Uterus (tissue), 4 donors: Measurements from ENCODE around the gene IFI6. TPM values are rescaled to one million over a fixed set of nuclear protein-coding genes. Genes with fewer than 3 reads are reported as not detected.
"Not testable (repeated sequence)": the region's sequence is repeated elsewhere in the genome, so short reads cannot be mapped to it uniquely, and the experiment has no call there.

Experiments
- DNase-seq, 2 donors: peaks; one replicate each; pipeline ENCODE4 v3.0.0-alpha.2; 2019 to 2020
- H3K27ac ChIP-seq, 2 donors: fragments of 200-600 bp; sonication (generic); 1 replicate in 1 of 2; 2 replicates in 1 of 2; pipeline ENCODE4 v1.5.1; 2016 to 2018
- H3K27me3 ChIP-seq, 2 donors: fragments of 200-600 bp; sonication (generic); one replicate each; pipeline ENCODE4 v1.5.1; 2018 to 2019; ENCODE audit warnings: control low read depth in 1 of 2
- H3K36me3 ChIP-seq, 2 donors: fragments of 200-600 bp; sonication (generic); one replicate each; pipeline ENCODE4 v1.5.1; 2019; ENCODE audit warnings: control low read depth in 1 of 2
- H3K4me1 ChIP-seq, 2 donors: fragments of 200-600 bp; sonication (generic); one replicate each; pipeline ENCODE4 v1.5.1; 2018 to 2019; ENCODE audit warnings: control low read depth in 1 of 2
- H3K4me3 ChIP-seq, 2 donors: fragments of 200-600 bp; sonication (generic); 1 replicate in 1 of 2; 2 replicates in 1 of 2; pipeline ENCODE4 v1.5.1; 2018 to 2019; ENCODE audit warnings: mild to moderate bottlenecking in 1 of 2
- H3K9me3 ChIP-seq, 2 donors: fragments of 200-600 bp; sonication (generic); one replicate each; pipeline ENCODE4 v1.5.1; 2019; ENCODE audit warnings: control low read depth in 1 of 2
- POLR2A ChIP-seq, 2 donors: fragments of 450-650 bp; IDR thresholded peaks; one replicate each; pipeline ENCODE4 v1.6.1; 2016; ENCODE audit warnings: antibody characterized with exemption in 2 of 2, mild to moderate bottlenecking in 1 of 2, moderate library complexity in 1 of 2
- intact Hi-C: fragments of 100-400 bp; cut with DNase I; formaldehyde crosslinking; loops from one replicate; pipeline ENCODE4 v1.15.1; 2023; ENCODE audit warnings: low total_unique reads
- total RNA-seq, 4 donors: library from RNA; depleted of rRNA in 3 of 4; stranded (reverse); fragments of >200 nt in 3 of 4; gene quantifications; one replicate each; pipeline versions ENCODE4 v1.1.0 to v1.2.4, GENCODE V29; 2014 to 2023
- TF ChIP-seq, protein P1 (sequence below), 4 experiments: fragments of 200-600 bp in 2 of 4; fragments of 450-650 bp in 2 of 4; sonication (generic) in 2 of 4; IDR thresholded peaks; one replicate each; pipeline ENCODE4 v1.5.1; 2016 to 2019; ENCODE audit warnings: antibody characterized with exemption in 4 of 4, mild to moderate bottlenecking in 2 of 4, moderate library complexity in 1 of 4
- donor health status: DM: yes; HTN: yes; CAD: no.

IFI6 gene
- total RNA-seq, 4 donors from 2014 or later = 64.4 to 103 (median 79.5) TPM

DNA sequence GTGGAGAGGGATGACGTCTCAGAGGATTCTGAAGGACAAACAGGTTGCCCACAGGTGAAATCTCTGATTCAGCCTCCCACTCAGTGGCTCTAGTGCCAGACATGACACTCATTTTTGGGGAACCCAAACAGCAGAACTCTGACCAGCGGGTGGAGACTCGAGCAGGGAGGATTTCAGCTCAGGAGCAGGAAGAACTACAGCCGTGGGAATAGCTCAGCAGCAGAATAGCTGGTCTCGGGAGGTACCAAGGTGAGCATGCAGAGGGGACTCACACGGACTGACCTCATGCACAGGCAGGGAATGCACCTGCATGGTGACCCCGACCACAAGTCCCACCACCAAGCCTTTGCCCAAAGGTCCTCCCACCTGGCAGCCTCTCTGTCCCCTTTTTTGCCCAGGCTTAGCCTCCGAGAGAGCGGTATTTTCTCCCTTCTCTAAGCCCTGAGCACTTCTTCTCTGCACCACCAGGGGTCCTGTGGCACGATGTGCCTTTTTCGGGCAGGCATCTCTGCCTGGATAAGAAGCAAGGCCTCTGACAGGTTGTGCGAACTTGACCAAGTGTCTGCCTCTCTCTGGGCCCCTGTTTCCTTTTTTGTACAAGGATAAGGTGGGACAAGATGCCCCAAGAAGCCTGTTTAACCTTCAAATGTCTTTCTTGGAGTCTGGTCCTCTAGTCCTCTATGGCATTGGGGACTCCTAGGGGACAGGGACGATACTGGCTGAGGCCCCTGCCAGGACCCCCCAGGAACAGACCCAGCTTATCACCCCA, 28.2 kb downstream of the IFI6 start:
- TF ChIP-seq, protein P1, sequence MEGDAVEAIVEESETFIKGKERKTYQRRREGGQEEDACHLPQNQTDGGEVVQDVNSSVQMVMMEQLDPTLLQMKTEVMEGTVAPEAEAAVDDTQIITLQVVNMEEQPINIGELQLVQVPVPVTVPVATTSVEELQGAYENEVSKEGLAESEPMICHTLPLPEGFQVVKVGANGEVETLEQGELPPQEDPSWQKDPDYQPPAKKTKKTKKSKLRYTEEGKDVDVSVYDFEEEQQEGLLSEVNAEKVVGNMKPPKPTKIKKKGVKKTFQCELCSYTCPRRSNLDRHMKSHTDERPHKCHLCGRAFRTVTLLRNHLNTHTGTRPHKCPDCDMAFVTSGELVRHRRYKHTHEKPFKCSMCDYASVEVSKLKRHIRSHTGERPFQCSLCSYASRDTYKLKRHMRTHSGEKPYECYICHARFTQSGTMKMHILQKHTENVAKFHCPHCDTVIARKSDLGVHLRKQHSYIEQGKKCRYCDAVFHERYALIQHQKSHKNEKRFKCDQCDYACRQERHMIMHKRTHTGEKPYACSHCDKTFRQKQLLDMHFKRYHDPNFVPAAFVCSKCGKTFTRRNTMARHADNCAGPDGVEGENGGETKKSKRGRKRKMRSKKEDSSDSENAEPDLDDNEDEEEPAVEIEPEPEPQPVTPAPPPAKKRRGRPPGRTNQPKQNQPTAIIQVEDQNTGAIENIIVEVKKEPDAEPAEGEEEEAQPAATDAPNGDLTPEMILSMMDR (IDR thresholded peaks at IDR 0.05) = peak; percentile 54 to 74 (median 68)
- no peak for TF ChIP-seq POLR2A (IDR thresholded peaks at IDR 0.05)
- no peaks in the 10 kb centered on the region for H3K36me3 ChIP-seq
- intact Hi-C loops = no loop called here
- no peaks in the 10 kb centered on the region for H3K4me1 ChIP-seq
- no peak overlapping the region for H3K27ac ChIP-seq
- no peaks in the 10 kb centered on the region for H3K9me3 ChIP-seq
- H3K27me3 ChIP-seq = no peaks in the 10 kb centered on the region
- peak in 1 of 2 donors; percentile 41 for DNase-seq
- no peak overlapping the region for H3K4me3 ChIP-seq

DNA sequence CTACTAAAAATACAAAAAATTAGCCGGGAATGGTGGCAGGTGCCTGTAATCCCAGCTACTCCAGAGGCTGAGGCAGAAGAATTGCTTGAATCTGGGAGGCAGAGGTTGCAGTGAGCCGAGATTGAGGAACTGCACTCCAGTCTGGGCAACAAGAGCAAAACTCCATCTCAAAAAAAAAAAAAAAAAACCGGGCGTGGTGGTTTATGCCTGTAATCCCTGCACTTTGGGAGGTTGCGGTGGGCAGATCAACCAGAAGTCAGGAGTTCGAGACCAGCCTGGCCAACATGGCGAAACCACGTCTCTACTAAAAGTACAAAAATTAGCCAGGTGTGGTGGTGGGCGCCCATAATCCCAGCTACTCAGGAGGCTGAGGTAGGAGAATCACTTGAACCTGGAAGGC, 31.5 kb downstream of the IFI6 start:
- H3K4me3 ChIP-seq, H3K36me3 ChIP-seq, H3K27me3 ChIP-seq, H3K9me3 ChIP-seq, H3K4me1 ChIP-seq, DNase-seq, intact Hi-C loops, H3K27ac ChIP-seq: not testable (repeated sequence)

GRCh38 chr1:27638805-27639204, 33.2 kb downstream of the IFI6 start:
- H3K27ac ChIP-seq = no peak overlapping the region
- H3K4me1 ChIP-seq = peaks cover 0 to 6% of the 10 kb centered on the region in 2 donors
- no peak for TF ChIP-seq POLR2A (IDR thresholded peaks at IDR 0.05)
- TF ChIP-seq, protein P1 (IDR thresholded peaks at IDR 0.05) = no peak
- no peaks in the 10 kb centered on the region for H3K9me3 ChIP-seq
- H3K36me3 ChIP-seq = no peaks in the 10 kb centered on the region
- peaks cover 0 to 3% of the 10 kb centered on the region in 2 donors for H3K27me3 ChIP-seq
- intact Hi-C loops = no loop called here
- H3K4me3 ChIP-seq = no peak overlapping the region
- DNase-seq = no peak

- Histone ChIP-seq H3K27me3 (peaks cover 0 to 3% of the 10 kb centered on the region in 2 donors), H3K9me3 (no peaks in the 10 kb centered on the region), H3K36me3 (no peaks in the 10 kb centered on the region), H3K4me3 (no peak overlapping the region), H3K4me1 (peaks cover 0 to 6% of the 10 kb centered on the region in 2 donors), H3K27ac (no peak overlapping the region)
- TF ChIP-seq POLR2A (IDR thresholded peaks at IDR 0.05) = no peak
- TF ChIP-seq, protein P1 (IDR thresholded peaks at IDR 0.05) = no peak
- no peak for DNase-seq
- intact Hi-C loops = no loop called here
Measured at GRCh38 chr1:27638047-27638734, 33.8 kb downstream of the IFI6 start.

GRCh38 chr1:27635396-27636142, 36.4 kb downstream of the IFI6 start:
- TF ChIP-seq, protein P1 (IDR thresholded peaks at IDR 0.05) = no peak
- no peak for TF ChIP-seq POLR2A (IDR thresholded peaks at IDR 0.05)
- intact Hi-C loops = no loop called here
- no peak for DNase-seq
- H3K27ac ChIP-seq = peak overlapping the region; percentile 63 to 67
- H3K36me3 ChIP-seq = no peaks in the 10 kb centered on the region
- no peak overlapping the region for H3K4me3 ChIP-seq
- no peaks in the 10 kb centered on the region for H3K9me3 ChIP-seq
- peaks cover 0 to 6% of the 10 kb centered on the region in 2 donors for H3K4me1 ChIP-seq
- H3K27me3 ChIP-seq = peaks cover 0 to 3% of the 10 kb centered on the region in 2 donors
